ENCODE measurements around the gene GIT1. TPM values are rescaled to one million over a fixed set of nuclear protein-coding genes. Genes with fewer than 3 reads are reported as not detected.

The GIT1 gene
- total and polyA plus RNA-seq, 2 donors (not counting 3 experiments of a cell fraction or from before 2014, with no cell fraction given), result 75.5 to 92.5 TPM

DNA sequence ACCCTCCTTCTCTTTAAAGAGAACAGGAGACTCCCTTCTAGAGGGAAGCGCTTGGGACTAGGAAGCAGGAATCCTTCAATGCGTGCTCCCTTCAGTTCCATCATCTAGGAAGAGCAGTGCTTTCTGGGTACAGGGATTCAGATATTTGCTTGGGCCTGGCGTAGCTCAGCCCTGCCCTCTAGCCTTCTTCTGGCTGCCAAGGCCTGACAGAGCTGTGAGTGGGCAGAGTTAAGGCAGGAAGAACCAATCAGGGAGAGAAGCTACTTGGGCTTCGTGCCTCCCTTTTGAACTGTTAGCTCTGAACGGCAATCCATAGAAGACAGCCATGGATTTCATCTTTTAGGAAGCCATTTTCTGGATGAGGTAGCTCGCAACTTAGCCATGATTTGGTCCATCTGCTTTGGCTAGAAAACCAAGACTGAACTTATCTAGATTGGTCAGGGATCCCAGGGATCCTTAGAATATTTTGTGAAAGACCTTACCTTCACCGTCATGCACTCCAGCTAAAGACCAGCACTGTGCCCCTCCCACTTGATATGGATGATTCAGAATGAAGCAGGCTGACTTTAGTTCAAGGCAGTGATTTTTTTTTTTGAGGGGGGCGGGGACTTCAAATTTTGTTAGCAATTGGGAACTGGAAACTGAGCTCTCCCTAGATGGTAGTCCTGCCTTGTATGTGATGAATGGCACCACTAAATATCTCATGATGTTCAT, 35.7 kb upstream of the GIT1 start:
- H3K4me1 ChIP-seq (ENCODE audit: control insufficient read depth, extremely low read depth, insufficient read depth, low read length), result peaks cover 6% of the 10 kb centered on the region
- H3K4me2 ChIP-seq (ENCODE audit: insufficient read depth, low read length), result no peak overlapping the region
- no peak for TF ChIP-seq JUN (IDR thresholded peaks at IDR 0.05; ENCODE audit: borderline replicate concordance, insufficient read depth, insufficient read length, low read depth)
- TF ChIP-seq MYC (IDR thresholded peaks at IDR 0.05; ENCODE audit: low read depth, low read length), result no peak
- TF ChIP-seq POLR2A (IDR thresholded peaks at IDR 0.05; ENCODE audit: low read depth, low read length), result no peak
- no peak for TF ChIP-seq EZH2 (IDR thresholded peaks at IDR 0.05; ENCODE audit: borderline replicate concordance, low read depth, low read length, severe bottlenecking)
- no peak for TF ChIP-seq GATA2 (IDR thresholded peaks at IDR 0.05; ENCODE audit: insufficient read depth, insufficient read length, low read depth, low read length)
- TF ChIP-seq POLR2AphosphoS5 (IDR thresholded peaks at IDR 0.05; ENCODE audit: insufficient read depth, low read depth, low read length), result no peak
- TF ChIP-seq, protein P1, sequence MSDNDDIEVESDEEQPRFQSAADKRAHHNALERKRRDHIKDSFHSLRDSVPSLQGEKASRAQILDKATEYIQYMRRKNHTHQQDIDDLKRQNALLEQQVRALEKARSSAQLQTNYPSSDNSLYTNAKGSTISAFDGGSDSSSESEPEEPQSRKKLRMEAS (IDR thresholded peaks at IDR 0.05; ENCODE audit: insufficient read depth, insufficient read length), result no peak
- TF ChIP-seq FOS (IDR thresholded peaks at IDR 0.05; ENCODE audit: borderline replicate concordance, insufficient read depth, low read length), result no peak
- TF ChIP-seq, protein P2, sequence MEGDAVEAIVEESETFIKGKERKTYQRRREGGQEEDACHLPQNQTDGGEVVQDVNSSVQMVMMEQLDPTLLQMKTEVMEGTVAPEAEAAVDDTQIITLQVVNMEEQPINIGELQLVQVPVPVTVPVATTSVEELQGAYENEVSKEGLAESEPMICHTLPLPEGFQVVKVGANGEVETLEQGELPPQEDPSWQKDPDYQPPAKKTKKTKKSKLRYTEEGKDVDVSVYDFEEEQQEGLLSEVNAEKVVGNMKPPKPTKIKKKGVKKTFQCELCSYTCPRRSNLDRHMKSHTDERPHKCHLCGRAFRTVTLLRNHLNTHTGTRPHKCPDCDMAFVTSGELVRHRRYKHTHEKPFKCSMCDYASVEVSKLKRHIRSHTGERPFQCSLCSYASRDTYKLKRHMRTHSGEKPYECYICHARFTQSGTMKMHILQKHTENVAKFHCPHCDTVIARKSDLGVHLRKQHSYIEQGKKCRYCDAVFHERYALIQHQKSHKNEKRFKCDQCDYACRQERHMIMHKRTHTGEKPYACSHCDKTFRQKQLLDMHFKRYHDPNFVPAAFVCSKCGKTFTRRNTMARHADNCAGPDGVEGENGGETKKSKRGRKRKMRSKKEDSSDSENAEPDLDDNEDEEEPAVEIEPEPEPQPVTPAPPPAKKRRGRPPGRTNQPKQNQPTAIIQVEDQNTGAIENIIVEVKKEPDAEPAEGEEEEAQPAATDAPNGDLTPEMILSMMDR (IDR thresholded peaks at IDR 0.05; ENCODE audit: extremely low read depth in 1 of 2, insufficient read depth in 1 of 2, low read depth in 1 of 2, low read length in 2 of 2), result no peak
- H3K9me1 ChIP-seq (replicated peaks; ENCODE audit: control insufficient read depth, extremely low read depth, insufficient read depth, low read length), result no peaks in the 10 kb centered on the region
- no peak overlapping the region for H3K4me3 ChIP-seq (replicated peaks in 1 of 3; ENCODE audit: insufficient read depth in 1 of 3, low read depth in 1 of 3, low read length in 3 of 3)
- BruUV-seq (replicated peaks), result no TSS peak
- H3K79me2 ChIP-seq (ENCODE audit: control insufficient read depth, insufficient read depth, low read length), result no peaks in the 10 kb centered on the region
- ChIA-PET CTCF (interaction anchor here (0.7 to 5.1 kb wide), 9 partner anchors 7 to 468 kb away, joined by 3 to 37 read pairs (median 4); no protein-coding TSS in a partner anchor), POLR2A (no interaction called here)
- no peaks in the 10 kb centered on the region for H3K9me3 ChIP-seq (replicated peaks; ENCODE audit: control insufficient read depth, insufficient read depth, low read length)
- dilution Hi-C loops (cut with MboI; ENCODE audit: extremely low pct_ligation_motif_present, low sequenced_read_pairs) (no loop called here), intact Hi-C loops (cut with micrococcal nuclease) (no loop called here)
- no peak overlapping the region for H3K27ac ChIP-seq (ENCODE audit: insufficient read depth, low read depth, low read length)
- no peak overlapping the region for H2AFZ ChIP-seq (ENCODE audit: low read depth, low read length)
- DNase-seq (ENCODE audit: low read depth, low spot score) (no peak), FAIRE-seq (peak; percentile 38)
- no peaks in the 10 kb centered on the region for H4K20me1 ChIP-seq (replicated peaks; ENCODE audit: control insufficient read depth, extremely low read depth, insufficient read depth, low read length)
- no peaks in the 10 kb centered on the region for H3K27me3 ChIP-seq (ENCODE audit: control insufficient read depth in 2 of 2, insufficient read depth in 2 of 2, low read length in 2 of 2)
- peaks cover 0 to 7% of the 10 kb centered on the region in 2 experiments for H3K36me3 ChIP-seq (ENCODE audit: control insufficient read depth in 2 of 2, extremely low read depth in 1 of 2, insufficient read depth in 2 of 2, low read length in 2 of 2)
- H3K9ac ChIP-seq (replicated peaks; ENCODE audit: extremely low read depth, insufficient read depth, low read length), result no peak overlapping the region
